Mesenchymal stem cell (in vitro differentiated cells and primary cell): ENCODE results near the gene CYP26C1.
A peak's percentile ranks its signal among the peaks of the same experiment; 100 is the strongest.

ENCODE experiments used
- DNase-seq: peaks from one replicate; pipeline ENCODE4 v3.0.0-alpha.2; 2013
- H2AFZ ChIP-seq: one replicate; pipeline ENCODE4 v1.6.1; 2013; ENCODE audit warnings: low read depth, mild to moderate bottlenecking, control low read depth, inconsistent platforms, low read length, moderate library complexity
- H2AK5ac ChIP-seq: 2 replicates; pipeline ENCODE4 v1.6.1; 2013; ENCODE audit warnings: low read length, moderate library complexity, mild to moderate bottlenecking, inconsistent platforms; ENCODE audit not compliant: severe bottlenecking
- H2BK120ac ChIP-seq: one replicate; pipeline ENCODE4 v1.6.1; 2013; ENCODE audit warnings: low read depth, mild to moderate bottlenecking, inconsistent platforms, low read length, moderate library complexity
- H2BK12ac ChIP-seq, 2 experiments: one replicate each; pipeline ENCODE4 v1.6.1; 2013; ENCODE audit warnings: inconsistent platforms in 2 of 2, low read length in 2 of 2, mild to moderate bottlenecking in 2 of 2, moderate library complexity in 2 of 2, control low read depth in 1 of 2
- H2BK15ac ChIP-seq: one replicate; pipeline ENCODE4 v1.6.1; 2013; ENCODE audit warnings: mild to moderate bottlenecking, low read depth, inconsistent platforms; ENCODE audit not compliant: poor library complexity, severe bottlenecking
- H2BK5ac ChIP-seq: 2 replicates; pipeline ENCODE4 v1.6.1; 2013; ENCODE audit warnings: low read depth, mild to moderate bottlenecking, low read length, control low read depth, inconsistent platforms; ENCODE audit not compliant: poor library complexity, severe bottlenecking
- H3K14ac ChIP-seq, 2 experiments: one replicate each; pipeline ENCODE4 v1.6.1; 2013; ENCODE audit warnings: inconsistent platforms in 2 of 2, low read length in 2 of 2, control low read depth in 1 of 2, mild to moderate bottlenecking in 1 of 2, moderate library complexity in 1 of 2
- H3K18ac ChIP-seq, 2 experiments: one replicate each; pipeline ENCODE4 v1.6.1; 2013; ENCODE audit warnings: inconsistent platforms in 2 of 2, low read length in 2 of 2, control low read depth in 1 of 2, low read depth in 1 of 2, mild to moderate bottlenecking in 1 of 2
- H3K23ac ChIP-seq, 2 experiments: one replicate each; pipeline ENCODE4 v1.6.1; 2013; ENCODE audit warnings: inconsistent platforms in 2 of 2, low read length in 2 of 2, mild to moderate bottlenecking in 2 of 2, moderate library complexity in 2 of 2, control low read depth in 1 of 2
- H3K27ac ChIP-seq: 2 replicates; pipeline ENCODE4 v1.5.1; 2013; ENCODE audit warnings: mild to moderate bottlenecking, moderate library complexity, low read length, control low read depth, inconsistent platforms; ENCODE audit not compliant: poor library complexity, severe bottlenecking
- H3K27me3 ChIP-seq, 2 experiments: 2 replicates each; pipeline versions ENCODE4 v1.6.1 to v1.7.0; 2013; ENCODE audit warnings: low read length in 2 of 2, mild to moderate bottlenecking in 2 of 2, moderate library complexity in 2 of 2, control low read depth in 1 of 2, inconsistent platforms in 1 of 2; ENCODE audit not compliant: control insufficient read depth in 1 of 2, insufficient read depth in 1 of 2
- H3K36me3 ChIP-seq, 2 experiments: 2 replicates each; pipeline versions ENCODE4 v1.6.1 to v1.7.0; 2013; ENCODE audit warnings: low read length in 2 of 2, control low read depth in 1 of 2, inconsistent platforms in 1 of 2, low read depth in 1 of 2, mild to moderate bottlenecking in 1 of 2; ENCODE audit not compliant: insufficient read depth in 2 of 2, control insufficient read depth in 1 of 2
- H3K4ac ChIP-seq, 2 experiments: one replicate each; pipeline ENCODE4 v1.6.1; 2013; ENCODE audit warnings: inconsistent platforms in 2 of 2, low read length in 2 of 2, mild to moderate bottlenecking in 2 of 2, moderate library complexity in 2 of 2, control low read depth in 1 of 2, low read depth in 1 of 2
- H3K4me1 ChIP-seq: 2 replicates; pipeline ENCODE4 v1.6.1; 2013; ENCODE audit warnings: low read depth, low read length, control low read depth; ENCODE audit not compliant: control insufficient read depth, insufficient read depth
- H3K4me2 ChIP-seq: 2 replicates; pipeline ENCODE4 v1.6.1; 2013; ENCODE audit warnings: low read length, mild to moderate bottlenecking, inconsistent platforms; ENCODE audit not compliant: poor library complexity, severe bottlenecking
- H3K4me3 ChIP-seq, 2 experiments: 2 replicates each; pipeline versions ENCODE4 v1.5.1 to v1.7.0; 2013; ENCODE audit warnings: low read length in 2 of 2, mild to moderate bottlenecking in 2 of 2, control low read depth in 1 of 2, low read depth in 1 of 2; ENCODE audit not compliant: insufficient read depth in 1 of 2
- H3K79me1 ChIP-seq: replicated peaks from 2 replicates; pipeline ENCODE4 v1.6.1; 2013; ENCODE audit warnings: mild to moderate bottlenecking, control low read depth, low read length, inconsistent platforms; ENCODE audit not compliant: poor library complexity, severe bottlenecking
- H3K9ac ChIP-seq: 2 replicates; pipeline ENCODE4 v1.7.0; 2013; ENCODE audit warnings: mild to moderate bottlenecking, low read length, moderate library complexity
- H3K9me3 ChIP-seq: 2 replicates; pipeline ENCODE4 v1.7.0; 2013; ENCODE audit warnings: mild to moderate bottlenecking, low read length; ENCODE audit not compliant: control insufficient read depth
- H4K8ac ChIP-seq: one replicate; pipeline ENCODE4 v1.6.1; 2013; ENCODE audit warnings: inconsistent platforms, mild to moderate bottlenecking, low read length, moderate library complexity
- H4K91ac ChIP-seq: one replicate; pipeline ENCODE4 v1.6.1; 2013; ENCODE audit warnings: mild to moderate bottlenecking, low read length, inconsistent platforms
- WGBS: methylation state at CpG from one replicate; pipeline ENCODE4 v1.1.7; 2013; ENCODE audit warnings: mixed read lengths; 5-methylcytosine and 5-hydroxymethylcytosine counted together

The CYP26C1 gene

GRCh38 chr10:93070378-93071176 lies 10.0 kb downstream of the CYP26C1 start:
- no peaks in the 10 kb centered on the region for H3K36me3 ChIP-seq
- H2BK120ac ChIP-seq: no peak overlapping the region
- no peak overlapping the region for H2BK15ac ChIP-seq
- WGBS: 60% methylated on average over 5 of the region's 5 CpGs
- H3K14ac ChIP-seq: no peak overlapping the region
- no peak overlapping the region for H4K91ac ChIP-seq
- H3K18ac ChIP-seq: no peak overlapping the region
- no peak overlapping the region for H3K4me3 ChIP-seq
- no peak overlapping the region for H3K4ac ChIP-seq
- H3K27me3 ChIP-seq: peaks cover 97 to 98% of the 10 kb centered on the region in 2 experiments
- H3K23ac ChIP-seq: no peak overlapping the region
- no peak overlapping the region for H2BK12ac ChIP-seq
- no peak overlapping the region for H2AFZ ChIP-seq
- H2BK5ac ChIP-seq: no peak overlapping the region
- no peak overlapping the region for H3K27ac ChIP-seq
- no peak overlapping the region for H2AK5ac ChIP-seq
- no peak overlapping the region for H3K9ac ChIP-seq
- H3K4me2 ChIP-seq: no peak overlapping the region
- H3K4me1 ChIP-seq: peaks cover 47% of the 10 kb centered on the region
- no peaks in the 10 kb centered on the region for H3K79me1 ChIP-seq
- H3K9me3 ChIP-seq: no peaks in the 10 kb centered on the region
- DNase-seq: no peak
- no peak overlapping the region for H4K8ac ChIP-seq

GRCh38 chr10:93071177-93071472 lies 10.5 kb downstream of the CYP26C1 start:
- Histone ChIP-seq H2BK120ac (no peak overlapping the region), H2BK5ac (no peak overlapping the region), H2AK5ac (no peak overlapping the region), H4K91ac (no peak overlapping the region), H4K8ac (no peak overlapping the region), H3K4me3 (no peak overlapping the region), H3K14ac (no peak overlapping the region), H2BK15ac (no peak overlapping the region), H2AFZ (no peak overlapping the region), H3K9me3 (no peaks in the 10 kb centered on the region), H3K27ac (no peak overlapping the region), H3K27me3 (peaks cover 97 to 99% of the 10 kb centered on the region in 2 experiments), H3K4me2 (no peak overlapping the region), H3K4me1 (peaks cover 42% of the 10 kb centered on the region), H3K18ac (no peak overlapping the region), H3K79me1 (no peaks in the 10 kb centered on the region), H3K4ac (no peak overlapping the region), H2BK12ac (no peak overlapping the region), H3K23ac (no peak overlapping the region), H3K9ac (no peak overlapping the region), H3K36me3 (no peaks in the 10 kb centered on the region)
- 100% methylated on average over 2 of the region's 7 CpGs for WGBS
- DNase-seq: no peak

GRCh38 chr10:93071674-93072224 lies 11.2 kb downstream of the CYP26C1 start:
- no peak overlapping the region for H3K9ac ChIP-seq
- no peak overlapping the region for H2BK15ac ChIP-seq
- no peak overlapping the region for H3K23ac ChIP-seq
- no peak overlapping the region for H4K91ac ChIP-seq
- under 1% methylated on average over 36 of the region's 37 CpGs for WGBS
- H3K79me1 ChIP-seq: no peaks in the 10 kb centered on the region
- H3K4me3 ChIP-seq: peak overlapping the region in 1 of 2 experiments; percentile 57
- no peak overlapping the region for H2BK120ac ChIP-seq
- H3K4me2 ChIP-seq: peak overlapping the region; percentile 63
- H2BK12ac ChIP-seq: no peak overlapping the region
- H3K9me3 ChIP-seq: no peaks in the 10 kb centered on the region
- H2AFZ ChIP-seq: no peak overlapping the region
- DNase-seq: no peak
- H3K36me3 ChIP-seq: no peaks in the 10 kb centered on the region
- no peak overlapping the region for H3K14ac ChIP-seq
- no peak overlapping the region for H3K18ac ChIP-seq
- H3K27ac ChIP-seq: no peak overlapping the region
- no peak overlapping the region for H2AK5ac ChIP-seq
- no peak overlapping the region for H3K4ac ChIP-seq
- H3K4me1 ChIP-seq: peaks cover 40% of the 10 kb centered on the region
- H2BK5ac ChIP-seq: no peak overlapping the region
- peaks cover 97 to 99% of the 10 kb centered on the region in 2 experiments for H3K27me3 ChIP-seq
- no peak overlapping the region for H4K8ac ChIP-seq

GRCh38 chr10:93072225-93072712 lies 11.7 kb downstream of the CYP26C1 start:
- H3K4me1 ChIP-seq: peaks cover 40% of the 10 kb centered on the region
- peak overlapping the region; percentile 31 to 57 for H3K4me3 ChIP-seq
- H2BK5ac ChIP-seq: no peak overlapping the region

More at GRCh38 chr10:93072225-93072712, 11.7 kb downstream of the CYP26C1 start:
- Histone ChIP-seq H2AK5ac (no peak overlapping the region), H3K27me3 (peaks cover 96 to 98% of the 10 kb centered on the region in 2 experiments), H3K4me2 (peak overlapping the region; percentile 63), H4K91ac (no peak overlapping the region), H3K14ac (no peak overlapping the region), H3K23ac (no peak overlapping the region), H2AFZ (no peak overlapping the region), H2BK15ac (no peak overlapping the region), H3K79me1 (no peaks in the 10 kb centered on the region), H4K8ac (no peak overlapping the region), H3K9me3 (no peaks in the 10 kb centered on the region), H3K4ac (no peak overlapping the region), H3K18ac (no peak overlapping the region), H3K9ac (no peak overlapping the region), H2BK120ac (no peak overlapping the region), H2BK12ac (no peak overlapping the region), H3K36me3 (no peaks in the 10 kb centered on the region), H3K27ac (no peak overlapping the region)
- WGBS: 6% methylated on average over 27 of the region's 27 CpGs
- no peak for DNase-seq
